KG1 (cell line): ENCODE results near the gene OVOL3.

Experiments
- DNase-seq: peaks from one replicate; lab custom pipeline; 2025; lab: John Stamatoyannopoulos, UW

OVOL3 gene

GRCh38 chr19:36100476-36100875, 10.5 kb upstream of the OVOL3 start:
- DNase-seq, result no peak

DNA sequence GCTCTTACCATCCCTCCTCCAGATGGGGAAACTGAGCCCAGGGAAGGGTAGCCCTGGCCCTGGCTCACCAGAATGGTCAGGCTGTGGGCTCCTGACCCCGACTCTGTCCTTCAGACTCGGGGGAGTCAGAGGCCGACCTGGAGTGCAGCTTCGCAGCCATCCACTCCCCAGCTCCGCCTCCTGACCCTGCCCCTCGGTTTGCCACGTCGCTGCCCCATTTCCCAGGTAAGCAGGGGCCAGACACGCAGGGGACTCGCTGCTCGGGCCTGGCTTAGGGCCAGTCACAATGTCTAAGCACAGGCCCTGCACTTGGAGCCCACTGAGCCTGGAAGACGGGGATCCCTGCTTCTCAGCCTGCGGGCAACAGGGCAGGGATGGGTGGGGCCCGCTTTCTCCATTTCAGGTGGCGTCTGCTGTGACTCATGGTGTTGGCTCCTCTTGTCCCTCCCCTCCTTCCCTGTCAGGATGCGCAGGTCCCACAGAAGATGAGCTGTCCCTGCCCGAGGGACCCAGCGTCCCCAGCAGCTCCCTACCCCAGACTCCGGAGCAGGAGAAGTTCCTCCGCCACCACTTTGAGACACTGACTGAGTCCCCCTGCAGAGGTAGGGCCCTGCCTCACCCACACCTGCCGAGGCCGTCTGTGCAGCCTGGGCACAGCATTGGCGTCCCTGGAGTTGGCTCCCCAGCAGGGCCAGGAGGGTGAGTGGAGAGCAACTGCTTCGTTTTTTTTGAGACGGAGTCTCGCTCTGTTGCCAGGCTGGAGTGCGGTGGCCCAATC, 9.2 kb upstream of the OVOL3 start:
- no peak for DNase-seq

- DNase-seq, result no peak
These were observed 7.8 kb upstream of the OVOL3 start for GRCh38 chr19:36103040-36103626.

DNA sequence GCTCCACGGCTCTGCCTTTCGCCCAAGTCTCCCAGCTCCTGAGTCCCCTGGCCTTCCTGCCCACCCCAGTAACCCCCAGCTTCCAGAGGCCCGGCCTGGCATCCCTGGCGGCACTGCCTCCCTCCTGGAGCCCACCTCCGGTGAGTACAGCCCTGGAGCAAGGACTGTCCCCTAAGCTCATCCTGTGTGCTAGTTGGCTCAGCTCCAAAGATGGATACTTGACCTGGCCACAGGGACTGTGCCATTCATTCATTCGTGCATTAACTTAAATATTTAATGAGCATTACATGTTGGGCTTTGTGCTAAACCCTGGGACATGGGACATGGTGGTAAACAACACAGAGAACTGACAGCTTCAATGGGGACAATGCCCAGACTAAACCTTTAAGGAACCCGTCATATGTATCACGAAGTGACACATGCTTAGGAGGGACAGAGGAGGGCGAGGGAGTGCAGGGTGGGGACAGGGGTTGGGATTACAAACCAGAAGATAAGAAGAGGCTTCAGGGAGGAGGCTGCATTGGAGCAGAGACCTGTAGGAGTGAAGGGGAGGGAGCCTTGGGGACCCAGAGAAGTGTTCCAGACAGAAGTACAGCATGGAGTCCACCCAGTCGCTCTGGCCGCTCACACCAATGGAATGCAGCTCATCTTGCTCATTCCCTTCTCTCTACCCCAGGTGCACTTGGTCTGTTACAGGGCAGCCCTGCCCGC, 6.9 kb upstream of the OVOL3 start:
- no peak for DNase-seq

GRCh38 chr19:36106441-36106840, 4.5 kb upstream of the OVOL3 start:
- DNase-seq, result no peak

- DNase-seq, result no peak
These were observed 4.0 kb upstream of the OVOL3 start for GRCh38 chr19:36106991-36107390.

DNA sequence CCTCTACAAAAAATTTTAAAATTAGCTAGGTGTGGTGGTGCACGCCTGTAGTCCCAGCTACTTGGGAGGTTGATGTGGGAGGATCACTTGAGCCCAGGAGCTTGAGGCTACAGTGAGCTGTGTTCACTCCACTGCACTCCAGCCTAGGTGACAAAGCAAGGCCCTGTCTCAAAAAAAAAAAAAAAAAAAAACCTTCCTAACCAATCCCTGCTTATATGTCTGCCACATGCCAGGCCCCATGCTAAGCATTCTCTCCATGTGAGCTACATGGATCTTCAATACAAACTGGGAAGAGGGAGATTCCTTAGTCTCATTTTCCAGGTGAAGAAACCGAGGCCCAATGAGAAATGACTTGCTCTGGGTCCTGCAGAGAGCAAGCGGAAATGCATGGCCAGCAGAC, 2.3 kb upstream of the OVOL3 start:
- no peak for DNase-seq

- no peak for DNase-seq
These were observed 227 bp downstream of the OVOL3 start for GRCh38 chr19:36111200-36111539.

- DNase-seq, result no peak
These were observed 1.7 kb downstream of the OVOL3 start for GRCh38 chr19:36112678-36113077.

DNA sequence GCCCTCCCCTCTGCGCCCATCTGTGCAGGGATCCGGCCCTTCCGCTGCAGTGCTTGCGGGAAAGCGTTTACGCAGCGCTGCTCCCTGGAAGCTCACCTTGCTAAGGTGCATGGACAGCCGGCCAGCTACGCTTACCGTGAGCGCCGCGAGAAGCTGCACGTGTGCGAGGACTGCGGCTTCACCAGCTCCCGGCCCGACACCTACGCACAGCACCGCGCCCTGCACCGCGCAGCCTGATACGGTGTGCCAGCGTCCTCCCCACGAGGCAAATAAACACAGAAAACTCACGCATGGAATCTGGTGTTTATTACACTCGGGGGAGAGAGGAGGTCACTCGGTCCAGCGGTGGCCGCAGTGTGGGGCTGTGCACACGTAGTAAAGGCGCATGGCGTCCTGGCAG, 2.5 kb downstream of the OVOL3 start:
- no peak for DNase-seq

DNA sequence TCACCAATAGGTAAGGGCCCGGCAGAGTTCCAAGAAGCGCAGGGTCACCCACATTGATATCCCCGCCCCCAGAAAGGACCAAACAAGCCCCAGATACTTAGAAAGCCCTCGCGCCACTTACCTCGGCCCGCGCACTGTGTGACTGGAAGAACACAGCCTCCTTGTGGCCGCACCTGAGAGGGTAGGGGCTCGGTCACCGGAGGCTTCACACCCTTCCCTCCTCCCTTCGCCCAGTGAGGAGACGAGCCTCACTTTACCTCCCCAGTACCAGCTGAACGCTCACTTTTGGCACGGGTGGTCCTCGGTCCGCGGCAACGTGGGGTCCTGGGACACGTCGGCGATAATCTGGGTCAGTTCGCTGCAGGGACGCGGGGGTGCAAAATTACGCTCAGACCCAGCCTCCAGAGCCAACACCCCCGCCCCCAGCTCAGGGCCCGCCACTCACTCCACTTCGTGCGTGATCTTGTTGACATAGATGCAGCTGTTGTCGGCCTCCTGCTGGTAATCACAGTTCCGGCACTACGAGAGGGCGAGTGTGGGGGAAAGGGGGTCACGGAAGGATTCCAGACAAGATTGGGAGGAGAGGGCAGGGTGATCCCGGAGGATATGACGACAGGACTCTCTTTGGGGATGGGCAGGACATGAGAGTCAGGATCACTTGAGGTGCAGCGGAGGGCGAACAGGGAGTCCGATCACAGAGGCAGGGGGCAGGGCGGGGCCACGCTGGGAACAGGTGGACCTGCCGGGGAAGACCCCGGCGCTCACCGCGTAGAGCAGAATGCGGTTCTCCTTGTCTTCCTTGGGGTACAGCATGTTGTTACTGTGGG, 3.2 kb downstream of the OVOL3 start:
- DNase-seq, result no peak

GRCh38 chr19:36114721-36115452, 3.9 kb downstream of the OVOL3 start, which contains the start of gene POLR2I:
TSS of gene POLR2I (minus strand) at chr19:36114875. CDS start at chr19:36114856, 19 bp downstream.
- peak; percentile 87 for DNase-seq

- no peak for DNase-seq
These were observed 4.8 kb downstream of the OVOL3 start, which contains the start of gene TBCB for GRCh38 chr19:36115453-36116343. TSS of gene TBCB (plus strand) at chr19:36115468. CDS start at chr19:36115561, 93 bp downstream.

- DNase-seq, result no peak
These were observed 5.3 kb downstream of the OVOL3 start for GRCh38 chr19:36116344-36116637.

DNA sequence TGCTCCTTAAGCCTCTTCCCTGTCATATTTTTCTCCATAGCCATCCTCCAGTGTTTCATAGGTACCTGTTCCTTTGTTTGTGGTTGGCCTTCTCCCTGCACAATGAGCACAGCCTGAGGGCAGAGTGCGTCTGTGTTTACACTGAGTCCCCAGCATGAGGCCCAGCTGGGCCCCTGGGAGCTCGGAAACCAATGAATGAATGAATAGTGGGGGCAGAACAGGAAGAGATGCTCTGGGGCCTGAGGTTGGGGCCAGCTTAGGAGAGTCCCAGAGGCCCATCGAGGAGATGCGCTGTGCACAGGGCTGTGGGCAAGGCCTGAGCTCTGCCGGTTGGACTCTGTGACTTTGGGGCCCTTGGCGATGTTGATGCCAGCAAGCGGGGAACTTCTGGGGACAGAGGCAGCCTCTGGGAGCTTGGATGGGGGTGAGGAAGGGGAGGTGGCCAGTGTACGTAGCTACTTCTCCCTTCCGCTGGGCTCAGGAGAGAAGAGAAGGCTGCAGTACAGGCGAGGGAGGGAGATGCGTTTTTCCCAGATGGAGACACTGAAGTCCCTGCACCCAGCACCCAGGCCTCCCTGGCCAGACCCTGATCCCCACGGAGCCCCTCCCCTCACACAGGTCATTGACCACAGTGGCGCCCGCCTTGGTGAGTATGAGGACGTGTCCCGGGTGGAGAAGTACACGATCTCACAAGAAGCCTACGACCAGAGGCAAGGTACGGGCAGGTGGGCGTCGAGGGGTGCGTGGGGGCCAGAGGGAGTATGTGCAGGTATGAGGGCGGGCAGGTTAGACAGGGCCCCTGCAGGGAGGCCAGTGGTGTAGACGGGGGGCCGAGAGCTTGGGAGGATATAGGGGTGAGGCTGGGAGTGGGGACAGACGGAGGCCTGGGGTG, 9.4 kb downstream of the OVOL3 start:
- DNase-seq, result no peak

DNA sequence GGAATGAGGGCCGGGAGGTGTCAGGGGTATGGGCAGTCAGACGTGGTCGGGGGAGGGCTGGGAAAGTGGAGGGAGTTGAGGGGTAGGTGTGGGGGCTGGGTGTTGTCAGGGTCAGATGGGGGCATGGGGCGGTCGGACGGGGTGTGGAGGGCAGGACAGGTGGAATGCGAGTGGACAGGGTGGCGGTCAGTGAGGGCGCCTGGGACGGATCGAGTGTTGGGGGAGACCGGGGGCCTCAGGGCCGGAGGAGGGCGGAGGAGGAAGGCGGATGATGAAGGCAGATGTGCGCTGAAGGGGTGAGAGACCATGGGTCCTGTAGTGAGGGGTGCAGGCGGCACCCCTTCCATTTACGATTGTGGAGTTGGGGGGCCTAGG, 10.0 kb downstream of the OVOL3 start:
- DNase-seq, result no peak

DNA sequence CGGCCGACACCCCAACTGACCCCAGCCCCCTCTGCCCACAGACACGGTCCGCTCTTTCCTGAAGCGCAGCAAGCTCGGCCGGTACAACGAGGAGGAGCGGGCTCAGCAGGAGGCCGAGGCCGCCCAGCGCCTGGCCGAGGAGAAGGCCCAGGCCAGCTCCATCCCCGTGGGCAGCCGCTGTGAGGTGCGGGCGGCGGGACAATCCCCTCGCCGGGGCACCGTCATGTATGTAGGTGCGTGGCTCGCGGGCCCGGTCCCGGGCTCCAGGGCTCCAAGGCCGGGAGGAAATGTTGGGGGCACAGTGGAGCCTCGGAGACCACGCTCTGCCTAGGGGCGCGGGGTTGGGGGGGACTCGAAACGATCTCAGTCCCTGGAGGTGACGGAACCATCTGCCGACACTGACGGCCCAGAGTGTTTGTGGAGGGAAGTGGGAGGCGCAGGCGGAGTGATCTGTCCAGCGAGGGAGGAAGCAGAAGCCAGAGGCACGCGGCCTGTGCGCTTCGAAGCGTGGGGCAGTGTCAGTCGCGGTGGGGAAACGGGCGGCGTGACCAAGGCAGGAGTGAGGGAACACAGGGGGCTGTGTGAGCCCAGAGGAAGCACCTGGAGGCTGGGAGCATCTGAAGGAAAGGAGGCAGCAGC, 10.7 kb downstream of the OVOL3 start:
- DNase-seq, result no peak

GRCh38 chr19:36125557-36125956, 14.6 kb downstream of the OVOL3 start:
- no peak for DNase-seq

DNA sequence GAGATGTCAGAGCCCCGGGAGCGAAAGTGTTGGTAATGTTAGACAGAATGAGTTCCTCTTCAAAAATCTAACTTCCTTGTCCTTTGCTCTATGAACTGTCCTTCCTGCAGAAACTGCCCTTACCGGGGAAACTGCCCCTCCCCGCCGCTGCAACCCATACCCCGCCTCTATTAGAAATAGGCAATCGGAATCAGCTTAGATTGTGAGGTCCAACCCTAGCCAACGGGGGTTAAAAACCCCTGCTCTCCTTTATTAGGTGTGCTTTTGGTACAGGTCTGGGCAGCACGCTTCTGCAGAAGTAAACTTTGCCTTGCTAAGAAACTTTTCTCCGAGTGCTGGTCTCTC, 17.4 kb downstream of the OVOL3 start:
- DNase-seq, result no peak
